DOHH2 (cell line): ENCODE measurements around the gene KIF22.
"Not testable (repeated sequence)": the region's sequence is repeated elsewhere in the genome, so short reads cannot be mapped to it uniquely, and the experiment has no call there.

ENCODE experiments used
- H3F3A ChIP-seq: fragments of 200-600 bp; sonication (generic), shearing (Covaris generic); 2 replicates; pipeline ENCODE4 v1.6.0; 2016; ENCODE audit warnings: antibody characterized with exemption, mild to moderate bottlenecking; ENCODE audit not compliant: control insufficient read depth, insufficient read depth
- H3K27ac ChIP-seq: fragments of 200-600 bp; sonication (generic); 2 replicates; pipeline ENCODE4 v1.5.1; 2014; ENCODE audit warnings: low read depth, mild to moderate bottlenecking, low read length, moderate library complexity
- H3K27me3 ChIP-seq: fragments of 200-600 bp; sonication (generic); 2 replicates; pipeline ENCODE4 v1.6.1; 2014; ENCODE audit warnings: mild to moderate bottlenecking, low read length, mixed read lengths; ENCODE audit not compliant: control insufficient read depth
- H3K36me3 ChIP-seq: fragments of 200-600 bp; sonication (generic); 2 replicates; pipeline ENCODE4 v1.6.1; 2014; ENCODE audit warnings: mild to moderate bottlenecking, low read length, moderate library complexity, mixed read lengths; ENCODE audit not compliant: control insufficient read depth
- H3K4me1 ChIP-seq: fragments of 200-600 bp; sonication (generic); 2 replicates; pipeline ENCODE4 v1.6.1; 2014; ENCODE audit warnings: mild to moderate bottlenecking, low read length, mixed read lengths; ENCODE audit not compliant: control insufficient read depth
- H3K4me2 ChIP-seq: fragments of 200-600 bp; sonication (generic); 2 replicates; pipeline ENCODE4 v1.6.0; 2014; ENCODE audit warnings: mild to moderate bottlenecking, low read length, moderate library complexity
- H3K4me3 ChIP-seq: fragments of 200-600 bp; sonication (generic); 2 replicates; pipeline ENCODE4 v1.5.1; 2014; ENCODE audit warnings: mild to moderate bottlenecking, low read length, mixed read lengths
- H3K79me2 ChIP-seq: fragments of 200-600 bp; sonication (generic); 2 replicates; pipeline ENCODE4 v1.6.1; 2014; ENCODE audit warnings: mild to moderate bottlenecking, low read length, mixed read lengths; ENCODE audit not compliant: control insufficient read depth
- H3K9me2 ChIP-seq: fragments of 200-600 bp; sonication (generic); replicated peaks from 2 replicates; pipeline ENCODE4 v1.6.1; 2014; ENCODE audit warnings: mild to moderate bottlenecking, low read length, mixed read lengths; ENCODE audit not compliant: control insufficient read depth
- H3K9me3 ChIP-seq: fragments of 200-600 bp; sonication (generic); 2 replicates; pipeline ENCODE4 v1.6.1; 2014; ENCODE audit warnings: antibody characterized with exemption, low read length, mixed read lengths; ENCODE audit not compliant: control insufficient read depth, insufficient read depth
- H4K20me1 ChIP-seq: fragments of 200-600 bp; sonication (generic); 2 replicates; pipeline ENCODE4 v1.6.0; 2014; ENCODE audit warnings: low read depth, mild to moderate bottlenecking, antibody characterized with exemption, low read length, moderate library complexity; ENCODE audit not compliant: control insufficient read depth, insufficient read depth
- EZH2phosphoT487 ChIP-seq: fragments of 200-600 bp; sonication (generic); IDR thresholded peaks from 2 replicates; pipeline ENCODE4 v1.6.1; 2017; ENCODE audit warnings: borderline replicate concordance, mild to moderate bottlenecking, antibody characterized with exemption, low read length, moderate library complexity, mixed read lengths
- TF ChIP-seq, protein P1 (sequence below): fragments of 200-600 bp; sonication (generic); IDR thresholded peaks from one replicate; pipeline ENCODE4 v1.5.1; 2014; ENCODE audit warnings: antibody characterized with exemption, mild to moderate bottlenecking, low read depth, low read length; ENCODE audit not compliant: poor library complexity, severe bottlenecking

Gene KIF22

GRCh38 chr16:29790949-29791844, 646 bp downstream of the KIF22 start:
- H3K9me3 ChIP-seq: no peaks in the 10 kb centered on the region
- peak overlapping the region; percentile 61 for H3K27ac ChIP-seq
- H4K20me1 ChIP-seq: peaks cover 19% of the 10 kb centered on the region; the same call in 1 of the 2 replicates
- peaks cover 57% of the 10 kb centered on the region for H3K79me2 ChIP-seq
- peak overlapping the region; percentile 91 for H3K4me3 ChIP-seq
- H3K9me2 ChIP-seq: no peaks in the 10 kb centered on the region
- H3F3A ChIP-seq: no peaks in the 10 kb centered on the region; the same call in 1 of the 2 replicates
- H3K4me2 ChIP-seq: peak overlapping the region; percentile 87
- TF ChIP-seq, protein P1, sequence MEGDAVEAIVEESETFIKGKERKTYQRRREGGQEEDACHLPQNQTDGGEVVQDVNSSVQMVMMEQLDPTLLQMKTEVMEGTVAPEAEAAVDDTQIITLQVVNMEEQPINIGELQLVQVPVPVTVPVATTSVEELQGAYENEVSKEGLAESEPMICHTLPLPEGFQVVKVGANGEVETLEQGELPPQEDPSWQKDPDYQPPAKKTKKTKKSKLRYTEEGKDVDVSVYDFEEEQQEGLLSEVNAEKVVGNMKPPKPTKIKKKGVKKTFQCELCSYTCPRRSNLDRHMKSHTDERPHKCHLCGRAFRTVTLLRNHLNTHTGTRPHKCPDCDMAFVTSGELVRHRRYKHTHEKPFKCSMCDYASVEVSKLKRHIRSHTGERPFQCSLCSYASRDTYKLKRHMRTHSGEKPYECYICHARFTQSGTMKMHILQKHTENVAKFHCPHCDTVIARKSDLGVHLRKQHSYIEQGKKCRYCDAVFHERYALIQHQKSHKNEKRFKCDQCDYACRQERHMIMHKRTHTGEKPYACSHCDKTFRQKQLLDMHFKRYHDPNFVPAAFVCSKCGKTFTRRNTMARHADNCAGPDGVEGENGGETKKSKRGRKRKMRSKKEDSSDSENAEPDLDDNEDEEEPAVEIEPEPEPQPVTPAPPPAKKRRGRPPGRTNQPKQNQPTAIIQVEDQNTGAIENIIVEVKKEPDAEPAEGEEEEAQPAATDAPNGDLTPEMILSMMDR: no peak
- no peak for TF ChIP-seq EZH2phosphoT487
- no peaks in the 10 kb centered on the region for H3K27me3 ChIP-seq
- peaks cover 55% of the 10 kb centered on the region for H3K36me3 ChIP-seq
- peaks cover 33% of the 10 kb centered on the region for H3K4me1 ChIP-seq

- Histone ChIP-seq H3K4me3 (peak overlapping the region; percentile 91), H3K9me2 (no peaks in the 10 kb centered on the region), H3K27ac (peak overlapping the region; percentile 61), H3K79me2 (peaks cover 66% of the 10 kb centered on the region), H3K9me3 (no peaks in the 10 kb centered on the region), H3K4me1 (peaks cover 33% of the 10 kb centered on the region), H3K36me3 (peaks cover 65% of the 10 kb centered on the region), H3K27me3 (no peaks in the 10 kb centered on the region), H3K4me2 (peak overlapping the region; percentile 87), H3F3A (no peaks in the 10 kb centered on the region; the same call in 1 of the 2 replicates), H4K20me1 (peaks cover 22% of the 10 kb centered on the region; the same call in 1 of the 2 replicates)
- TF ChIP-seq EZH2phosphoT487: no peak
- TF ChIP-seq, protein P1: no peak
Observed at GRCh38 chr16:29791845-29792807, 1.6 kb downstream of the KIF22 start.

- H3K27me3 ChIP-seq, H3K27ac ChIP-seq, H3K9me3 ChIP-seq, H3F3A ChIP-seq, H3K9me2 ChIP-seq: not testable (repeated sequence)
- H3K4me3 ChIP-seq: peak overlapping the region; percentile 91; the same call in 1 of the 2 replicates
- H3K4me2 ChIP-seq: peak overlapping the region; percentile 87
- peaks cover 22% of the 10 kb centered on the region; the same call in 1 of the 2 replicates for H4K20me1 ChIP-seq
- H3K4me1 ChIP-seq: peaks cover 33% of the 10 kb centered on the region
- peaks cover 69% of the 10 kb centered on the region for H3K79me2 ChIP-seq
- H3K36me3 ChIP-seq: peaks cover 75% of the 10 kb centered on the region
Observed at GRCh38 chr16:29793153-29793552, 2.6 kb downstream of the KIF22 start.
